GM08714 (cell line): Measurements from ENCODE around the gene MINDY4.

ENCODE experiments used
- H3K4me3 ChIP-seq: fragments of 200-500 bp; sonication (Bioruptor generic); 2 replicates; pipeline ENCODE4 v1.5.1; 2014; ENCODE audit warnings: mild to moderate bottlenecking, low read length, inconsistent platforms
- ZNF274 ChIP-seq: IDR thresholded peaks from 2 replicates; pipeline ENCODE4 v1.6.1; 2012; ENCODE audit warnings: mild to moderate bottlenecking, low read depth, low read length

MINDY4 gene

GRCh38 chr7:30911133-30911532 is 139.9 kb downstream of the MINDY4 start:
- no peak for TF ChIP-seq ZNF274
- H3K4me3 ChIP-seq = no peak overlapping the region

- no peak for TF ChIP-seq ZNF274
- no peak within 1 kb of the TSS for H3K4me3 ChIP-seq
Observed at GRCh38 chr7:30911561-30911969, 140.3 kb downstream of the MINDY4 start, which contains the start of gene AQP1. AQP1 (plus strand) TSS chr7:30911853; CDS start chr7:30911910, 57 bp downstream.

GRCh38 chr7:30912021-30912730 is 141.0 kb downstream of the MINDY4 start:
- no peak overlapping the region for H3K4me3 ChIP-seq
- no peak for TF ChIP-seq ZNF274

GRCh38 chr7:30912731-30912985 is 141.4 kb downstream of the MINDY4 start:
- no peak overlapping the region for H3K4me3 ChIP-seq
- no peak for TF ChIP-seq ZNF274

- H3K4me3 ChIP-seq = no peak overlapping the region
- no peak for TF ChIP-seq ZNF274
Observed at GRCh38 chr7:30912986-30913811, 142.0 kb downstream of the MINDY4 start.

GRCh38 chr7:30913821-30914515 is 142.8 kb downstream of the MINDY4 start:
- no peak overlapping the region for H3K4me3 ChIP-seq
- TF ChIP-seq ZNF274 = no peak

GRCh38 chr7:30914596-30914995 is 143.4 kb downstream of the MINDY4 start:
- H3K4me3 ChIP-seq = no peak overlapping the region
- no peak for TF ChIP-seq ZNF274

GRCh38 chr7:30915005-30915601 is 143.9 kb downstream of the MINDY4 start:
- H3K4me3 ChIP-seq = no peak overlapping the region
- no peak for TF ChIP-seq ZNF274

GRCh38 chr7:30915751-30916150 is 144.5 kb downstream of the MINDY4 start:
- H3K4me3 ChIP-seq = no peak overlapping the region
- TF ChIP-seq ZNF274 = no peak

- TF ChIP-seq ZNF274 = no peak
- H3K4me3 ChIP-seq = no peak overlapping the region
Observed at GRCh38 chr7:30916255-30916654, 145.0 kb downstream of the MINDY4 start.

- TF ChIP-seq ZNF274 = no peak
- H3K4me3 ChIP-seq = no peak overlapping the region
Observed at GRCh38 chr7:30916767-30917166, 145.6 kb downstream of the MINDY4 start.

GRCh38 chr7:30917216-30917893 is 146.1 kb downstream of the MINDY4 start:
- H3K4me3 ChIP-seq = no peak overlapping the region
- no peak for TF ChIP-seq ZNF274

- TF ChIP-seq ZNF274 = no peak
Observed at GRCh38 chr7:30918676-30919075, 147.5 kb downstream of the MINDY4 start.

More at GRCh38 chr7:30918676-30919075, 147.5 kb downstream of the MINDY4 start:
- H3K4me3 ChIP-seq = no peak overlapping the region
